GM21786 (cell line): ENCODE results near the gene PKIB.
"Not testable (repeated sequence)": the region's sequence is repeated elsewhere in the genome, so short reads cannot be mapped to it uniquely, and the experiment has no call there.

Source experiments
- ATAC-seq: cut with Tn5 transposase; IDR thresholded peaks from one replicate; pipeline ENCODE4 v1.9.1; 2021; ENCODE audit not compliant: unreplicated experiment

PKIB gene

DNA sequence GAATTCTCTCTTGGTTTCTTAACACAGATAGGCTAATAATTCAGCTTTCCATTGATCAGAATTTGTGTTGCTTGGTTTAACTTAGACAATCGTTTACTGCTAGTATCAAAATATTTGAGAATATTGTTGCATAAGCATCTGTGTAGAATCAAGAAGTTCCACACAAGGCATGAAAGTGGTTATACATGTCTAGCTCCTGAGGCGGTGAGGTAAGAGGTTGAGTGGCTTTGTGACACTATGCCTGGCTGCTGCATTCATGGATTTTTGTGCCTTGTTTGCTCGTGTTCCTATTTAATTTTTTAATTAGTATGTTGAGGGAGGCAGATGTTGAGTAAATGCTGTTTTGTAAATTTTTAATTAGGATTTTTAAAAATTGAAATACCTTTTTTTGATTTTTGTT is 10.2 kb downstream of the PKIB start:
- no peak for ATAC-seq

DNA sequence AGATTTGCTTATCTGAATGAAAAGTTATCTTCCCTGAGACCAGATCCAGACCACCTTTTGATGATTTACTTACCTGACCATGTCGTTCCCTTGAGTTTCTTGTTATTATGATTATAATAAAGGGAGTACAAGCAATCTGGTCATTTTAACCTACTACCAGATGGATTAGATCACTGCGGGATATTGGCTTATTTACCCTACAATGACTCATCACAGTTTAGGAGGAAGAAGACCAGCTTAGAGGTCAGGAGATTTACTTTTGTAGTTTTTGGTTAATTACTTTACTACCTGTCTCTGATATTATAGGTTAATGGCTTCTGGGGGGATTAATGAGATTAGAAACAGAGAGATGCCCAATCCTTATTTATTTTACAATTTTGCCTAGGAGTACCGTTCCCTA is 10.7 kb downstream of the PKIB start:
- ATAC-seq: no peak

DNA sequence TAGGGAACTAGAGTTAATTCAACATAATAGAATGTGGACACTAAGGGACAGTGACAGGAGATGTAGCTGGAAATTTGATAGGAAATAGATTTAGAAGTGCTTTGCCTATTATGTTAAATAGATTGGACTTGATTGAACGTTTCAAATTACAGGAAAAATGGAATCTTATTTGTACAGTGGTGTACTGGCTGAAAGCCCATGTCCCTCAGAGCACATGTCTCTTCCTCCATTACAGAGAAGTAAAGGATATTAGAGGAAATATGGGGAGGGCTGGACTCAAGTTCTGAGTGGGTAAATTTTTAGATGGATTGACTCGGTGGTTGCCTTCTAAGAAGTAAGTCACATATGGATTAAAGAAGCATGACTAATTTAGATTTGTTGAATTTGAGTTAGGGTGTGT is 11.4 kb downstream of the PKIB start:
- no peak for ATAC-seq

DNA sequence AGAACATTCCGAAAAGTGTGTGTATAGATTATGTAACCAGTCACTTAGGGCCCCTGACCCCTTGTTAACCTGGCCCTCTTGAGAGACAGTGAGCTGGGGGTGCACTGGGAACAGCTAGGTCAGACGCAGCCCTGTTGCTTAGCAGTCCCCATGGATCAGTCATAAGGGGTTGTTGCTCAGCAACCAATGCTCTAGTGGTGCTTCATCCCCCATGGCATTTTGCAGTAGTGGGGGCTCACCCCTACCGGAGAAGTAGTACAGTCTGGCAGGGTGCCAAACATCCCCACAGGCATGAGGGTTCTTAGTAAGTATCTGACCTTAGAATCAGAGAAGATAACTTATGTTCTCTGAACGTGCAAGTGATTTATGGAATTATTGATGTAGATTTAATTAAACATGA is 12.3 kb downstream of the PKIB start:
- no peak for ATAC-seq

DNA sequence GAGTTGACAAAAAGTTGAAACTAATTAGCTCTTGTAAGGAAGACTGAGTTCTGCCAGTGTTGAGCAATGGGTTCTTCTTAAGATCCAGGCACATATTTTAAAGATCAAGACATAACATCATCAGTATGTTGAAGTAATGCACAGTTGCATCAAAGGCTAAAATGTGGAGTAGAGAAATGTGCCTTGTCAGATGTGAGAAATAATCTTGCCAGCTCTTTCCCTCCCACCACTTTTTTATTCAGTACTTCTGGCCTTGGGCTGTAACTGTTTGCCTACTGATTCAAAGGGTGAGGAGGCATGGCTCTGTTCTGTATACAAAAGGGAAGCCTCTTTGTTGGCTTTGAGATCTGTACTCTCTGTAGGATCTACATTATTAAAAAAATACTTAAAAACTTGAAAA is 13.1 kb downstream of the PKIB start:
- no peak for ATAC-seq

DNA sequence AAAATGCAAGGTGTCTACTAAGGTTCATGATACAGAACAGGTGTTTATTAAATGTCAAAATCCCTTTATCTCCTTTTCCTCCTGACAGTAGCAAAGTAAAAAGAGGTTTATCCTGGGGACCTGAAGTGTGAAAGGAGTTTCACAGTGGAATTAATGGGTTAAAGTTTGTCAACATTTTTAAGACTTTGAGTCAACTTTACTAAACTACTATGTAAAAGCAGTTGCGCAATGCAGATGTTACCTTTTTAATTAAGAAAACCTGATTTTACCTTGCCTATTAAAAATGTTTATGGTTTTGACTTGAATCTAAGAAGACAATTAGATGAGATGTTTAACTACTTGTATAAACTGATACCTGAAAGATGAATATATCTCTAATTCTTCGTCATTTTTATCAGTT is 14.6 kb downstream of the PKIB start:
- ATAC-seq: no peak

DNA sequence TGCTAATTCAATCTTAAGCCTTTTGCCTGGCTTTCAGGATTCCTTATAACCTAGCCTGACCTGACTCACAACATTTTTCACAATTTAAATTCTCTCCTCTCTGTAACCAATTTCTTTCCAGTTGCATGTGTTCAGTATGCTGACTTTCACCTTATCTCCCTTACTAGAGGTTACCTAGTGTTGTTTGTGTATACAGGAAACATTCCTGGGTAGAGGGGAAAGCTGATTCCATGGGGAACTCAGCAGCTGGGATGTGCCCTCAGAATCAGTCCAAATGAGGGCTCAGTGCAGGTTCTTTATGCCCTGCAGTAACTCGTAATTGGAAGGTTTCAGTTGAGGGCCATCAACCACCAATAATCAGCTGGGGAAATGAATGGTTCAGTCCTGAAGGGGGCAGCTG is 18.5 kb downstream of the PKIB start:
- ATAC-seq: no peak

DNA sequence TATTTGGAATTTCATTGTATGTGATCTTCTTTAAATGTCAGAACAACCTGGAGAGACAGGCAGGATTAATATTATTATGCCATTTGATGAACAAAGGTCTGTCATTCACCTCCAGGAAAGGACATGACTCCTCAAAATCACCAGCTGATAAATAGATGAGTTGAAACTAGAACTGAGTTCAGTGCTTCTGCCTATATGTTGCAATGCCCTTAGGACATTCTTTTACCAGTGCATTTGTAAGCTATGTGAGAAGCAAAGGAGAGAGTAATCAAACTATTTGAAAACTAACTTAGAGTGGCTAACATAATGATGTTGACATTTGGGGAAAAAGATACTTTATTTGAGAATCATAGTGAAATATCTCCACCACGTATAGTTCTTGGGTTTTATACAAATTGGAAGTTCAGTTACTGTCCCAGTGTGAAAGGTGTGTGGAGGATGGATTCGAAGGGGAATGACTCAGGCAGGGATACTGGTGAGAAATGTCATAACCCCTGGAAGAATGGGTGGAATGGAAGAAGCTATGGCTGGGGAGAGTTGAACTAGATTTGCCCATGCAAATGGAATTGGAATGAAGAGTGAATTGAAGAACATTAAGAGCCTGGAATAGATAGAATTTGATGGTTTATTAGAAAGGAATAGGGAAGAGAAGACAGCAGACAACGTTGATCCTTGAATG is 21.5 kb downstream of the PKIB start:
- ATAC-seq: no peak

DNA sequence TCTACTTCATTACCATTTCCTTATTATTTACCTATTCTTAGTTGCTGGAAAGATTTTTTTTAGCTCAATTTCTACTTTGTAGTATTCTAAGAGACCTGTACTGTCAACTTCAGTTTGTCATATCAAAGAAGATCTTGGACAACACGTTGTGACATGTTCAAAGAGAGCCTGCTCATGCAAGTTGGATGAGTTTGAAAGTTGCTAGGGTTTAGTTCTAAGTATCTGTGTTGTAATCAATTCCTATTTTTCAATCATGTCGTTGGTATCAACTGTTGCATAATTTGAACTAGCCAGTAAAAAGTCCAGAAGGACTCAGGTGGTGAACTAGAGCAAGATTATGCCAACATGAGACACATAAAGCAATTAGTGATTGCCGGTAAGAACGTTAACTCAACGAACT is 30.2 kb downstream of the PKIB start:
- ATAC-seq: no peak

DNA sequence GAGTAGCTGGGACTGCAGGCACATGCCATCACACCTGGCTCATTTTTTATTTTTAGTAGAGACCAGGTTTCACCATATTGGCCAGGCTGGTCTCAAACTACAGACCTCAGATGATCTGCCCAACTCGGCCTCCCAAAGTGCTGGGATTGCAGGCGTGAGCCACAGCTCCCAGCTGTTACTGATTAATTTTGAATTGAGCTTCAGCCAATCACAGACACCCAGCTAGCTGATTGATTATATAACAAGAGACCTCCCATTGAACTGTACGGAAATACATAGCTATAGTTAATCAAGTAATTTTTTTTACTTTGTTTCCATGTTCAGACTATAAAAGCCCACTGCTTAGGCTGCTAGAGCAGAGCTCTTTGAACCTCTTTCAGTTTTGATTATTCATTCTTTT is 31.6 kb downstream of the PKIB start:
- ATAC-seq: no peak

DNA sequence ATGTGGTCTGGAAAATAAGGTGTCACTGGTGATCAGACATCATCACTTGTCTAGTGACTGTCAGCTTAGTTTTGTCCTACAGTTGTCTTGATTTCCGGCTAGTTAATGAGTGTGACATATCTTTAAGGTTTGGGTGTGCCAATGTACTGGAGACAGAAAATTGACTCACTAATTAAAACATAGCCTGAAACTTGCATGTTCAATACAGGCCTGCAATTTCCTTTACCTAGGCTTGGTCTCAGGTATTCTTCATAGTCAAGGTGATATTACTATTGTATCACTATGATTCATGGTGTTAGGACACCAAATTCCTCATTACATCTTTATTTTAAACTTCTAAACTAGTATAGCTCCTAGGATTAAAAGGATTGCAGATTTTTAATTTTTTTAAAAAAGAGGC is 32.4 kb downstream of the PKIB start:
- ATAC-seq: not testable (repeated sequence)

DNA sequence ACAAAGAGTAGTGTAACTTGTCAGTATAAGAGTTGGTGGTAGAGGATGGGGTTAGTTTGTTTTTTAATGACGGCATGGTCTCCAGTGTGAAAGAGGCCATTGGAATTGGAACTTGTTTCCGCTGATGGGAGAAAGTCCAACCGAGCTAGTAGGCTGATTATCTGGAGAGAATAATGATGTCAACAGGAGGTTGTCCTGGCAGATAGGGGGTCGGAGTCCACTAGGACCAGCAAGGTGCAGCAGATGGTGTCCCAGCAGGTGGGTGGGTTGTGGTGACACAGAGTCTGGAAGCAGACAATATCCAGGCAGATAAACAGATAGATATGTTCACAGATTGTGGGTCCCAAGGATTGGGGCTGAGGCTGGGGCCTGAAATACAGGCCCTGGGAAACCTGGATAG is 35.1 kb downstream of the PKIB start:
- no peak for ATAC-seq

DNA sequence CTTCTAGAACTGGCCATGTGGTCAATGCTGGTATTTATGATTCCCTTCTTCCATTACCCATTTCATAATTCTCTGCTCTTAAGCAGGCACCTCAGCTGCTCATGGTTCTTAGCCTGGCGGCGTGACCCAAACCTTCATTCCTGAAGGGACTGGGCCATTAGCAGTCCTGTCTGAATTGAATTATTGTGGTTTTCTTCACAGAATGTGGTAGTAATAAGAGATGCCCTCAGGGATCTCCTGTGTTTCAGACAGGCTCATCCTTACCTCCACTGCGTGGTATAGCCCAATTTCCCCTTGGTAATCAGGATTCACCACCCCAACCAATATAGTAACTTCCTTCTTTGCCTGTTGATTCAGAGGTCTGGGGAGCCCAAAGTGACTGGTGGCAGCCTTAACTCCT is 37.6 kb downstream of the PKIB start:
- no peak for ATAC-seq

DNA sequence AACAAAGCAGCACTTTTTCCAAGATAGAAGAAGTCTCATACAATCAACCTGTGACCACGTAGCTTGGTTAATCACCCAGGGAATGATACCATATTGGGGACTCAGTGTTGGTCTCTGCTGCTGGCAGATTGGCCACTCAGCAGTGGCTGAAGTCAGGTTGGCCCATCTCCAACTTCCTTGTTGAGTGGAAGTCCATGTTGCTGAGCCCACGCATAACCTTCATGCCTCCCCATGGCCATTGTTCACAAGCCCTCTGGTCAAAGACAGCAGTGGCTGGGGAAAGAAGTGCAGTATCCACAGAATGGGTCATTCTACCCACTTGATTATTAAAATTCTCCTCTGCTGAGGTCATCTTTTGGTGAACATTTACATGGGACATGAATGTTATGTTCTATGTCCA is 38.5 kb downstream of the PKIB start:
- ATAC-seq: no peak

DNA sequence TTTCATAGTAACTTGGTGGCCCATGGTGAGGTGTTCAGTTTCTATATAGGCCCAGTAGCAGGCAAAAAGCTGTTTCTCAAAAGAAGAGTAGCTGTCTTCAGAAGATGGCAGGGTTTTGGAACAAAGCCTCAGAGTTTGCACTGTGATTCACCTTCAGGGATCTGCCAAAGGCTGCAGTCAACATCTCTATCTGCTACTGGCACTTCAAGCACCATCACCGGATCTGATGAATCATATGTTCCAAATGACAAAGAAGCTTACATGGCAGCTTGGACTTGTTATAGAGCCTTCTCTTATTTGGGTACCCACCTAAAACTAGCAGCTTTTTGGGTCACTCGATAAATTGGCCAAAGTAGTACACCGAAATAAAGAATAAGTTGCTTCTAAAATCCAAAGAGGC is 39.5 kb downstream of the PKIB start:
- ATAC-seq: no peak

DNA sequence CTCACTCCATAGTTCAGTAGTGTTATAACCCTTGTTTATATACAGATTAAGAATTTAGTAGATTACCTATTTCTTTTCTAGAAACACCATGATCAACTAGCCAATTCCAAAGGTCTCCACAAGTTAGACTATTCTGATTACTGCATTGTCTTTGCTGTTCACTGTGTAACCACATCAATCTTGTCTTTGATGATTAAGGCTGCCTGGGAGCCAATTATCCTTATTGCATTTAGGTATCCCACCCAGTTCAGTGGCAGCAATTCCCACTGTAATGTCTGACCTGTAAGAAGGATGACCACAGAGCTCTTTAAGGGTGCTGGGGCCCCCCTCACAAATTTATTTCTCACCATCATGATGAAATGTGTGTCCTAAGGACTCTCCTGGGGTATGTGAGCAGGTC is 40.2 kb downstream of the PKIB start:
- no peak for ATAC-seq

DNA sequence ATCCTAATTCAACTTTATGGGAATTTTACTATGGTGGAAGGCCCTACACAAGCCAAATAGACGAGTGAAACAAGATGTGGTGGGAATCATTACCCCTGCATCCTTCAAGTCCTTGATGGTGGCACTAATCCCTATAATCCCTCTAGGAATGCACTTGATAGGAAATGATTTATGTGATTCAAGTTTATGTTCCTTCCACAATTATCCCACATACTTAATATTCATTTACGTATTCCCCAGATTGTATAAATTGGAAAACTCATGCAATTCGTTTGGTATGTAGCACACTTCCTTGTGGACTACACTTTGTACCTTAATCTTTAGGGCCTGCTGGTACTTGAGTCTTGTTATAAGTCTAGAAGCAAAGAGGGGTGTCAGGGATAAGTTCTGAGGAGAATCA is 40.8 kb downstream of the PKIB start:
- ATAC-seq: no peak

DNA sequence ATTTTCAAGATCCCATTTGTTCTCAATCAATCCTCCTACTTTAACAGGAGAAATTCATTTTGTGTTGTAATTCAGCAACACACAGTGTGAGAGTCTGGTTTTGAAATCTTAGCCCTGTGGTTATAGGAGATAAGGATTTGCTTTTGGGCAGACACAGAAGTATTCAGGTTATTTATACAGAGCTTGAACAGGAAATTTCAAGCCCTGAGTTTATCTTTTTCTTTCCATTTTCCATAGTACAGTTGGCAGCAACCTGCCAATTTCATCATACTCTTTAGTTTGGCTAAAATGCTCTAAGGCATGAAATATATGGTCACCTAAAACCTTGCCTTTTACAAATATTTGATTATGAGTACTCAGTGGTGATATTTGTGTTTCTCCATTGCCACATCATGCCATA is 41.4 kb downstream of the PKIB start:
- ATAC-seq: no peak

DNA sequence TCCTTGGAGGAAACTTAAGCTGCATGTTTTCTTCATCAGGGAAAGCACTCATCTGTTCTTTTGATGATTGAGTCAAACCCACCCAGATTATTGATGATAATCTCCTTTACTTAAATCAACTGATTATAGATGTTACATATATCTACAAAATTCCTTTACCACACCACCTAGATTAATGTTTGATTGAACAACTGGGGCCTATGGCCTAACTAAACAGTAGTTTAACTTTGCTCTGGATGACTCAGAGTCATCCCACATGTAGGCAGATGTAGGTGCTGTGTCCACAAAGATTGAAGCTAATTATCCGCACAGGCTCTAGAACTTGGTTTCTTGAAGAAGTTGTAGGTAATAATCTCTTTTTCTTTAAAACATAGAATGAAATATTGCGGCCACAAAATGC is 42.2 kb downstream of the PKIB start:
- no peak for ATAC-seq

DNA sequence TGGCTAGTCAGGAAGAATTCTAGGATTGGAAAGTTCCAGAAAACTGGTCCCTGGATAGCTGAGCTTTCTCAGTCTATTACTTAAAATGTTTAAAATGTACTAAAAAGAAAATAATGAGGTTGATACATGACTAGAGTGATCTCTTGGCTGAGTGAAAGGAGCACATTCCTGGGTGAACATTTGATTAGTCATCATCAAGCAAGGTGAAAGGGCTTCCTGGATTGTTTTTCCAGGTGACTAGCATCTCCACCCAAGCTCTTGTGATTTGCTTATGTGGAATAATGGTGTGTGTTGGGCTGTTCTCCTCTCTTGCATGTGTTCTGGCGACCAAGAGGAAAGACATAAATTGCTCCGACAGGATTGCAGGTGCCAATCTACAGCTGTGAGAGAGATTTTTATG is 42.9 kb downstream of the PKIB start:
- ATAC-seq: no peak

DNA sequence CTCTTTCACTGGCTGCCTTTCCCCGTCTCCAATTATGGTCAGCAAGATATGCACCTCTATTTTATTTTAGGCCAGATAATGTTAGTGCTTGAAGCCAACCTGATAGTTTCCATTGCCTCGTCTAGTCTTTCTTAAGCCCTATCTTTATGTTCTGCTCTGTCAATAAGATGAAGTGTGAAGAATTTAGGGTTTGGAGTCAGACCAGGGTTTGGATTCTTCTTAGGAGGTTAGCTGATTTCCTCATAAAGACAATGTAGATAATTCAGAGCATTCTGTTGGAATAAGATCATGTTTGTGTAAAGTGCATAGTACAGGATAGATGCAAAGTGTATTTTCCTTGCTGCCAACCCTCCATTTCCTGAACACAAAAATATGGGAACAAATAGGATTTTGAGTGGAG is 43.8 kb downstream of the PKIB start:
- ATAC-seq: no peak

DNA sequence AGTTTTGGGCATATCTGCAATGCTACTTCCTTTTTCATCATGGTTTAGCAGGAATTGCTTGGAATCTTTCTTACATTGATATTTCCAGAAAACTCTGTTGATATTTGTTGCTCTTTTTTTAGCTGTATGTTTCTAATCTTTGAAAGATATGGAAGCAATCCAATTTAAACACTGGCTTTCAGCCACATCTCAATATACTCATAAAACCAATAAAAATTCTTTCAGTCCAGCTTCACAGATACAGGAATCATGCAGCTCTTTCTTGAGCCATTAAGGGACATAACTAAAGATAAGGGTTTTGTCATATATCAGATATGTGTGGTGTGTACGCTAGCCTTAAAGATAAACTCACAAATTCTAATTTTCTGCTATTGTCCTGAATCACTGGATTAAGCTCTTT is 47.4 kb downstream of the PKIB start:
- ATAC-seq: no peak

DNA sequence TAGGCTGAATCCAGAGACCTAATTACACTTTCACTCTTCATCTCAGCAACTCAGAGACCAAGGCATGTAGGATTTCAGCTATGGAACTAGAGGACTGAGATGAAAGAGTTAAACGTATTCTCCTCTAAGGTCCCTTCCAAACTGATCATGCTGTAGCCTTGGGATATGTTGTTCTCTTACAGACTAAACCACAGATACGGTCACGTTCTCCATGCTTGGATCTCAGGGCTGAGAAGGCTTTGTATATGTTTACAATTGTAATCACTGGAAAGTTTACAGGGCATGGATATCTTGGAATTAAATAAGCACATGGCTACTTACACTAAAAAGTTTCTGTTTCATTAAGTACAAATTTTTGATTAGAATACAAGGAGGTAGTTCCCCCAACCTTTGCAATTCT is 50.1 kb downstream of the PKIB start:
- no peak for ATAC-seq

DNA sequence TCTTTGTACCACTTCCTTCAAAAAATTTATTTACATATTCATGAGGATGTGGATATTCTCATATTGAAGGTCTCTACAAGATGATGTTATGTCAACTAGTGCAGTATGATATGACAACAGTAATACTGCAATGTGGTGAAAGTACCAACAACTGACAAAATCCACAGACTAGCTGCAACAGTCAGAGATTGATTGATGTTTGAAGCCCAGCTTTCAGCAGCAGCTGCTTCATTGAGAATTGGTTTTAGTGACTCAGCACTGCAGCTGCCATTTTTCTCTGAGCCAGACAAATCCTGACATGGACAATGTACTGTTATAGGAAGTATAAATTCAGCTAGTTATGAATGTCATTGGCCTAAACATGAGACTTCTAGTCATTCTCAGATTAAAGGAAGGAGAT is 53.8 kb downstream of the PKIB start:
- no peak for ATAC-seq
